Ishikawa (cell line): Measurements from ENCODE around the gene OR52E5.

Experiments
- CEBPB ChIP-seq: IDR thresholded peaks from 2 replicates; pipeline ENCODE4 v1.6.1; 2012
- CREB1 ChIP-seq: IDR thresholded peaks from 2 replicates; pipeline ENCODE4 v1.6.1; 2012; ENCODE audit warnings: low read depth
- EGR1 ChIP-seq: IDR thresholded peaks from 2 replicates; pipeline ENCODE4 v1.6.1; 2012
- EP300 ChIP-seq: IDR thresholded peaks from 2 replicates; pipeline ENCODE4 v1.6.1; 2012; ENCODE audit warnings: borderline replicate concordance
- FOXM1 ChIP-seq: IDR thresholded peaks from 2 replicates; pipeline ENCODE4 v1.6.1; 2012; ENCODE audit warnings: low read depth, borderline replicate concordance
- MAX ChIP-seq: IDR thresholded peaks from 2 replicates; pipeline ENCODE4 v1.6.1; 2012
- NFIC ChIP-seq: IDR thresholded peaks from 2 replicates; pipeline ENCODE4 v1.6.1; 2012
- RAD21 ChIP-seq: IDR thresholded peaks from 2 replicates; pipeline ENCODE4 v1.6.1; 2012; ENCODE audit warnings: low read depth
- REST ChIP-seq: IDR thresholded peaks from 2 replicates; pipeline ENCODE4 v1.6.1; 2012; ENCODE audit warnings: low read depth, mild to moderate bottlenecking
- TAF1 ChIP-seq: IDR thresholded peaks from 2 replicates; pipeline ENCODE4 v1.6.1; 2012; ENCODE audit warnings: low read depth, mild to moderate bottlenecking
- TCF12 ChIP-seq: IDR thresholded peaks from 2 replicates; pipeline ENCODE4 v1.6.1; 2012; ENCODE audit warnings: low read depth
- TEAD4 ChIP-seq: IDR thresholded peaks from 2 replicates; pipeline ENCODE4 v1.6.1; 2012
- USF1 ChIP-seq: IDR thresholded peaks from 2 replicates; pipeline ENCODE4 v1.6.1; 2012
- YY1 ChIP-seq: IDR thresholded peaks from 2 replicates; pipeline ENCODE4 v1.6.1; 2012; ENCODE audit warnings: low read depth
- ZBTB7A ChIP-seq: IDR thresholded peaks from 2 replicates; pipeline ENCODE4 v1.6.1; 2012; ENCODE audit warnings: low read depth

Gene OR52E5

GRCh38 chr11:5930614-5931013 is 37.6 kb downstream of the OR52E5 start:
- TF ChIP-seq RAD21 (no peak), USF1 (no peak)

- TF ChIP-seq CEBPB (no peak), TEAD4 (no peak), EGR1 (no peak), MAX (no peak), TCF12 (no peak), CREB1 (no peak), TAF1 (no peak), EP300 (no peak), YY1 (no peak), USF1 (no peak), REST (no peak), FOXM1 (no peak), ZBTB7A (no peak), RAD21 (no peak)
Observed at GRCh38 chr11:5931061-5931460, 38.1 kb downstream of the OR52E5 start.

GRCh38 chr11:5932671-5933070 is 39.7 kb downstream of the OR52E5 start:
- TF ChIP-seq USF1 (no peak), EP300 (no peak), CEBPB (no peak), EGR1 (no peak), TEAD4 (no peak), TAF1 (no peak), ZBTB7A (no peak), MAX (no peak), YY1 (no peak), FOXM1 (no peak), REST (no peak), CREB1 (no peak), RAD21 (no peak), TCF12 (no peak), NFIC (no peak)

- TF ChIP-seq MAX, result no peak
- TF ChIP-seq TEAD4, result no peak
- TF ChIP-seq CREB1, result no peak
- no peak for TF ChIP-seq RAD21
- TF ChIP-seq EGR1, result no peak
- TF ChIP-seq CEBPB, result no peak
- TF ChIP-seq NFIC, result no peak
- no peak for TF ChIP-seq FOXM1
- TF ChIP-seq REST, result no peak
- no peak for TF ChIP-seq ZBTB7A
Observed at GRCh38 chr11:5933116-5933515, 40.1 kb downstream of the OR52E5 start.
